ENCODE results near the gene VSNL1. TPM values are rescaled to one million over a fixed set of nuclear protein-coding genes. Genes with fewer than 3 reads are reported as not detected.

Gene VSNL1
- polyA plus RNA-seq, 1 of the 3 experiments (the other 2 are of a cell fraction), result 1.3 TPM

- 95% methylated on average over 1 of the region's 1 CpG for WGBS (ENCODE audit: low lambda C conversion rate)
- POLR2A ChIA-PET, result no interaction called here
- CTCF ChIA-PET, result interaction anchor here (0.9 to 23.7 kb wide), 4 partner anchors 7 to 906 kb away, joined by 4 to 471 read pairs (median 238); no protein-coding TSS in a partner anchor
These were observed 122.2 kb downstream of the VSNL1 start for GRCh38 chr2:17662723-17663122.

More at GRCh38 chr2:17662723-17663122, 122.2 kb downstream of the VSNL1 start:
- Histone ChIP-seq H3K4me2 (no peak overlapping the region), H3K79me2 (ENCODE audit: insufficient read depth) (no peaks in the 10 kb centered on the region), H3K27me3 (ENCODE audit: insufficient read depth) (no peaks in the 10 kb centered on the region), H3K9me3 (no peaks in the 10 kb centered on the region), H2AFZ (ENCODE audit: low read depth) (no peak overlapping the region), H3K4me3 (ENCODE audit: low read depth in 2 of 2, low read length in 1 of 2) (no peak overlapping the region), H4K20me1 (ENCODE audit: insufficient read depth) (no peaks in the 10 kb centered on the region), H3F3A (replicated peaks; ENCODE audit: insufficient read depth) (peaks cover 3% of the 10 kb centered on the region), H3K9me2 (no peaks in the 10 kb centered on the region), H3K9ac (no peak overlapping the region), H3K36me3 (replicated peaks in 1 of 2; ENCODE audit: control insufficient read depth in 1 of 2, insufficient read depth in 2 of 2, low read length in 1 of 2) (peaks cover 26 to 39% of the 10 kb centered on the region in 2 experiments), H3K27ac (ENCODE audit: low read depth in 2 of 2, low read length in 1 of 2) (no peak overlapping the region), H3K4me1 (ENCODE audit: control insufficient read depth in 1 of 2, insufficient read depth in 2 of 2, low read depth in 1 of 2, low read length in 1 of 2) (no peaks in the 10 kb centered on the region)
- no peak for DNase-seq
- TF ChIP-seq JUND (IDR thresholded peaks at IDR 0.05) (no peak), REST (IDR thresholded peaks at IDR 0.05; ENCODE audit: low read depth, low read length) (no peak), IRF3 (IDR thresholded peaks at IDR 0.05; ENCODE audit: low read depth, low read length) (no peak), ZBTB33 (IDR thresholded peaks at IDR 0.05; ENCODE audit: borderline replicate concordance, low read depth) (no peak), USF1 (IDR thresholded peaks at IDR 0.05; ENCODE audit: borderline replicate concordance, low read depth) (no peak), FOXJ3 (CRISPR knock-in tag; IDR thresholded peaks at IDR 0.05) (no peak), GATA2 (CRISPR knock-in tag; IDR thresholded peaks at IDR 0.05) (no peak), TCF12 (IDR thresholded peaks at IDR 0.05) (no peak), POLR2AphosphoS5 (IDR thresholded peaks at IDR 0.05; ENCODE audit: low read depth, low read length) (no peak)

Data from SK-N-SH (cell line).